Ramos (cell line): ENCODE results near the gene FLYWCH1.
"Not testable (repeated sequence)": the region's sequence is repeated elsewhere in the genome, so short reads cannot be mapped to it uniquely, and the experiment has no call there.

Experiments used
- in situ Hi-C: fragments of 300-500 bp; cut with MboI; formaldehyde crosslinking; loops from one replicate; pipeline ENCODE4 v1.14.3; 2022; ENCODE audit warnings: low sequenced_read_pairs; ENCODE audit not compliant: unreplicated experiment

Gene FLYWCH1

GRCh38 chr16:2898831-2899563 is 12.7 kb upstream of the FLYWCH1 start:
- in situ Hi-C loops: no loop called here

DNA sequence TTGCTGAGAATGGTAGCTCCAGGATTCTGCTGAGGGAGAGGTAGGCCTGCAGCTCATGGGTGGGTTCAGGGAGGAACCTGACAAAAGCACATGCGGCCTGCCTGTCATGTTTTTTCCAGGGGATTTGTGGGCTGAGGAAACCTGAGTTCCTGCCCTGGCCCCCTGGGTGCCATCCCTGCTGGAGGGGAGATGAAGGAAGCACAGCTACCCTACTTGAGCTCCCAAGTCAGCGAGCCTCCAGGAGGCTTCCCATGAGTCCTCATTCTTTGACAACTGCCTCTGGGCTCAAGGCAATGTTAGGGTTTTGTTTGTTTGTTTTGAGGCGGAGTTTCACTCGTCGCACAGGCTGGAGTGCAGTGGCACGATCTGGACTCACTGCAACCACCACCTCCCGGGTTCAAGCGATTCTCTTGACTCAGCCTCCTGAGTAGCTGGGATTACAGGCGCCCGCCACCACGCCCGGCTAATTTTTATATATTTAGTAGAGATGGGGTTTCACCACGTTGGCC is 12.1 kb upstream of the FLYWCH1 start:
- in situ Hi-C loops: no loop called here

DNA sequence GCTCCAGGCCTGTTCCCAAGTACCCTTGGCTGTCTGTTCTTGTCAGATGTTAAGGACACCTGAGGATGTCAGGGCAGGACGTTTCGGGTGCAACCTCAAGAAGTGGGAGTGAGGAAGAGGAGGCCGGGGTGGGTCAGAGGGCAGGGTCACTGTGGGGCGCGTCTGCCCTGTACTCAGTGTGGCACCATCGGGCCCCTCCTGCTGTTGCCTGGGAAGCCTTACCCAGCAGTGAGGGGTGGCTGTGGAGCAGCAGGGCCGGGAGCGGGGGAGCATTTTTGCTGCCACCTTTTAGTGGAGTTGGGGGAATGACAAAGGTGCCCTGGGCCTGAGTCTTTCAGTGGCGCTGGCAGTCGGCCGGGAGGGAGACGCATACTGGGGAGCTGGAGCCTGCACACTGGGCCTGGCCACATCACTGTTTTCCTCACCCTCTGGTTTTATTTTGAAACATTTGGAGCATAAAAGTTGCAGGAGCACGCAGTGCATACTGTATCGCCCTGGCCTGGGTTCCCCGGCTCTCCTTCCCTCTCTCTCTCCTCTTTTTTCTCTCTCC is 11.1 kb upstream of the FLYWCH1 start:
- in situ Hi-C loops: no loop called here

GRCh38 chr16:2902337-2903130 is 9.2 kb upstream of the FLYWCH1 start:
- in situ Hi-C loops: no loop called here

- in situ Hi-C loops: no loop called here
These were observed 7.4 kb upstream of the FLYWCH1 start for GRCh38 chr16:2904100-2904921.

GRCh38 chr16:2904922-2905240 is 6.8 kb upstream of the FLYWCH1 start:
- in situ Hi-C loops: no loop called here

DNA sequence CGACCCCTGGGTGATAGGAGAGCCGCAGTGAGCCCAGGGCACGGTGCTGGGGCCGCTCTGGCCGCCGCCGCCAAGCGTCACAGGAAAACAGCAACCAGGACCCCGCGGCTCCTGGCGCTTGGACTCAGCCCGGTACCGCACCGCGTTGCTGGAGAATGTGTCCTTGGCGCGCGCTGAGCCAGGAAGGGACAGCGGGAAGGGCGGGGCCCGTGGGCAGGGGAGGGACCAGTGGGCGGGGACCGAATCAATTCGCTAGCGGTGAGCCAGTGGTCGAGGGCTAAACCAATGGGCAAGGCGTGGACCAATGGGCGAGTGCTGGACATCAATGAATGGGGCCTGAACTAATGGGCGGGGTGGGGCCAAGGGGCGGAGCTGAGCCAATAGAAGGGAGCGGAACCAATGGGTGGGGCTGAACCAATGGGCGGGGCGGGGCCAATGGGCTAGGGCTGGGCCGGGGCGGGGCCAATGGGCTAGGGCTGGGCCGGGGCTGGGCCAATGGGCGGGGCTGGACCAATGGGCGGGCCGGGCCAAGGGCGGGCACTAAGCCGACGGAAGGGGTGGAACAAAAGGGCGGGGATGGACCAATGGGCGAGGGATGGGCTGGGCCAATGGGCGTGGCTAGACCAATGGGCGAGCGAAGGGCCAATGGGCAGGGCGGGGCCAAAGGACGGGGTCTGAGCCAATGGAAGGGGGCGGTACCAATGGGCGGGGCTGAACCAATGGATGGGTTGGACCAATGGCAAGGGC is 6.3 kb upstream of the FLYWCH1 start:
- in situ Hi-C loops: no loop called here

- in situ Hi-C loops: no loop called here
These were observed 5.7 kb upstream of the FLYWCH1 start for GRCh38 chr16:2905988-2906387.

DNA sequence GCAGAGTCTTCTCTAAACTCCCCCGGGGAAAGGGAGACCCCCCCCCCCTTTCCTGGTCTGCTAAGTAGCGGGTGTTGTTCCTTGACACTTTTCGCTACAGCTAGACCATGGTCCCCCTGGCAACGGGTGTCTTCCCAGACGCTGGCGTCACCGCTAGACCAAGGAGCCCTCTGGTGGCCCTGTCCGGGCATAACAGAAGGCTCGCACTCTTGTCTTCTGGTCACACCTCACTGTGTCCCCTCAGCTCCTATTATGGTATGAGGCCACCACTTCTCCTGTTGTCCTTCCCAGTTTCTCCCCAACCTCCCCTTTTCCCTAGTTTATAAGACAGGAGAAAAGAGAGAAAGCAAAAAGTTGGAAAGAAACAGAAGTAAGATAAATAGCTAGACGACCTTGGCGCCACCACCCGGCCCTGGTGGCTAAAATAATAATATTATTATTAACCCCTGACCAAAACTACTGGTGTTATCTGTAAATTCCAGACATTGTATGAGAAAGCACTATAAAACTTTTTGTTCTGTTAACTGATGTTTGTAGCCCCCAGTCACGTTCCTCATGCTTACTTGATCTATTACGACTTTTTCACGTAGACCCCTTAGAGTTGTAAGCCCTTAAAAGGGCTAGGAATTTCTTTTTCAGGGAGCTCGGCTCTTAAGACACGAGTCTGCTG is 4.5 kb upstream of the FLYWCH1 start:
- in situ Hi-C loops: not testable (repeated sequence)

DNA sequence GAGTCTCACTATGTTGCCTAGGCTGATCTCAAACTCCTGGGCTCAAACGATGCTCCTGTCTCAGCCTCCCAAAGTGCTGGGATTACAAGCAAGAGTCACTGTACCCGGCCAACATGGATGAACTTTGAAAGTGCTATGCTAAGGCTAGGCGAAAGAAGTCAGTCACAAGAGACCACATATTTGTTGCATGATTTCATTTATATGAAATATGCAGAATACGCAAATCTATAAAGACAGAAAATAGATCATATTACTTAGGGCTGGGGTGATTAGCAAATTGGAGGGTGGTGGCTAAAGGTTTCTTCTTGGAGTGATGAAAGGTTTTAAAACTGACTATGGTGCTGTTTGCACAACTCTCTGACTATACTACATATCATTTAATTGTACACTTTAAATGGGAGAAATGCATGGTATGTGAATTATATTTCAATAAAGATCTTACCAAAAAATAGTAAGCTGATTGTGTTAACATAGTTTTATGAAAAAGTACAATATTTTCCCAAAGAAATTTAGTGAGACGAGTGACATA is 1.2 kb upstream of the FLYWCH1 start:
- in situ Hi-C loops: loop anchor here (5.0 kb wide), 1 partner anchor 38 kb away; no protein-coding TSS in a partner anchor

DNA sequence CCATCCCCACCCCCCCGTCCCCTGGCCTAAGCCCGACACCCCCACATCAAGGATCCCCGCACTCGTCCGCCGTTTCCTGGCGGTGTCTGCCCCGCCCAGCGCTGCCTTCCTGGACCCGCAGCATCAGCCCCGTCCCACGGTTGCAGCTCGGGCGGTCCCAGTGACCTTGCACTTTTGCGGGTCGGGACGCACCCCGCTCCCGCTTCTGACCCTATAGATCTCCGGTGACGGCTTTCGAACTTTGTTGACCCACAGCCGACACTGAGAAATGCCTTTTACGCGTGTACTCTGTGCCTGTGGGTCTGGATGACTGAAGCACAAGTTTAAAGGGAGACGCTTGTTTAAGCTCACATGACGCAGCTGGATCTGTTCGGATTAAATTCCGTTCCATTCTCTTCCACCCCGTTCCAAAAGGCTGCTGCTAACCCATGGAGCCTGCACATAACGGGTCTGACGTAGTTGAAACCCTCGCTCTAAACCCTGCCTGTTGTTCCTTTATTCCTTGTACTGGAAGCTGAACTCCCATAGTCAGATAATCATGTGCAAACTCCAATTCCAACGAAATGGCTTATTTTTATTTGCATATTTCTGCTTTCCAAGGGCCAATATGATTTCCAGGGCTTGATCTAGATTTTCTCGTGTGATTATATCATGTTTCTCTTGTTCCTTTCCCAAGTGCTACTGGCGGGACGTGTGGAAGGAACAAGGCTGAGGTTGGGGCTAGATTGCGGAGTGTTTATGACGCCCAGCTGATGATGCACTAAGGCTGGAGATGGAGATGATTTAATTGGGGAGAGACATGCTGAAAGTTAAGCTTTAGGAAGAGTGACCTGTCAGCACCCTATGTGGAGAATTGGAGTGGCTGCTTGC is 834 bp downstream of the FLYWCH1 start:
- in situ Hi-C loops: loop anchor here (5.0 kb wide), 1 partner anchor 40 kb away; no protein-coding TSS in a partner anchor

GRCh38 chr16:2913603-2914002 is 1.9 kb downstream of the FLYWCH1 start:
- in situ Hi-C loops: loop anchor here (5.0 kb wide), 1 partner anchor 41 kb away; no protein-coding TSS in a partner anchor

GRCh38 chr16:2914233-2914632 is 2.5 kb downstream of the FLYWCH1 start:
- in situ Hi-C loops: loop anchor here (5.0 kb wide), 1 partner anchor 42 kb away; no protein-coding TSS in a partner anchor

- in situ Hi-C loops: no loop called here
These were observed 3.6 kb downstream of the FLYWCH1 start for GRCh38 chr16:2915196-2915929.

DNA sequence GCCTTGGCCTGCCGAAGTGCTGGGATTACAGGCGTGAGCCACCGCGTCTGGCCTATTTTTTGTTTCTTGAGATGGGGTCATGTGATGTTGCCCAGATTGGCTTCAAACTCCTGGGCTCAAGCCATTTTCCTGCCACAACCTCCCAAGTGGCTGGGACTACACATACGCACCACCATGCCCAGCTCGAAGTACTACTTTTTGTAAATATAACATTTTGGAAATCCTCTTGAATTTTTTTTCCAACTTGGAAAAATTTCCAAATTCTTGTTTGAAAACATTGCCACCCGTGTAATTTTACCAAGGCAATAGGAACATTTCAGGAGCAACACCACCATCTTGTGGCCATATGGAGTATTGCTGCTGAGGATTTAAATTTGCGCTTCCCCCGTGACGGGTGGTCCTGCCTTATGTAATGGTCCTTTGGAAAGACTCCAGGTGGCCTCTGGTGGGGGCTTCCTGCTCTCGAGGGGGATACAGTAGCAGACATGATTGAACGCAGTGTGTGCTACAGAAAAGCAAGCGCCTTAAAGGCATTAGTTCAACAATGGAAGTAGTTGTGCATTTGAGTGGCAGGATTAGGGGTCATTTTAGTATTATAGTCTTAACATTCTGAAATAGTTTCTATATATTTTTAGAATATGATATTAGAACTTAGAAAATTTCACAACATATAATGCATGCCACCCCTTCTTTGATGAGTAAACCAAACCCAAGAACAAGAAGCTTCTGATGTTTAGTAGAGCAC is 8.0 kb downstream of the FLYWCH1 start:
- in situ Hi-C loops: no loop called here

GRCh38 chr16:2923481-2923880 is 11.8 kb downstream of the FLYWCH1 start:
- in situ Hi-C loops: no loop called here
